ENCODE results near the gene SLC26A8.
A peak's percentile ranks its signal among the peaks of the same experiment; 100 is the strongest.
"Not testable (repeated sequence)": the region's sequence is repeated elsewhere in the genome, so short reads cannot be mapped to it uniquely, and the experiment has no call there.

The SLC26A8 gene

GRCh38 chr6:36050947-36051710 is 26.7 kb upstream of the SLC26A8 start:
- DNase-seq (ENCODE audit: low spot score), result no peak

- DNase-seq (ENCODE audit: low spot score), result no peak
These were observed 25.9 kb upstream of the SLC26A8 start for GRCh38 chr6:36050305-36050704.

- DNase-seq (ENCODE audit: low spot score), result no peak
These were observed 25.1 kb upstream of the SLC26A8 start for GRCh38 chr6:36049582-36049981.

- no peak for DNase-seq (ENCODE audit: low spot score)
These were observed 18.3 kb upstream of the SLC26A8 start for GRCh38 chr6:36042618-36043260.

GRCh38 chr6:36040958-36041357 is 16.5 kb upstream of the SLC26A8 start:
- DNase-seq (ENCODE audit: low spot score), result no peak

- no peak for DNase-seq (ENCODE audit: low spot score)
These were observed 14.7 kb upstream of the SLC26A8 start for GRCh38 chr6:36039112-36039511.

GRCh38 chr6:36038120-36038876 is 13.9 kb upstream of the SLC26A8 start:
- DNase-seq (ENCODE audit: low spot score), result no peak

- DNase-seq (ENCODE audit: low spot score), result no peak
These were observed 10.8 kb upstream of the SLC26A8 start for GRCh38 chr6:36035225-36035624.

GRCh38 chr6:36034441-36034840 is 10.0 kb upstream of the SLC26A8 start:
- DNase-seq (ENCODE audit: low spot score), result no peak

GRCh38 chr6:36033935-36034334 is 9.5 kb upstream of the SLC26A8 start:
- no peak for DNase-seq (ENCODE audit: low spot score)

GRCh38 chr6:36033144-36033543 is 8.7 kb upstream of the SLC26A8 start:
- not testable (repeated sequence) for DNase-seq (ENCODE audit: low spot score)

GRCh38 chr6:36032261-36032660 is 7.8 kb upstream of the SLC26A8 start:
- no peak for DNase-seq (ENCODE audit: low spot score)

- DNase-seq (ENCODE audit: low spot score), result no peak
These were observed 5.0 kb upstream of the SLC26A8 start for GRCh38 chr6:36029464-36029863.

- DNase-seq (ENCODE audit: low spot score), result no peak
These were observed 4.5 kb upstream of the SLC26A8 start for GRCh38 chr6:36028877-36029324.

GRCh38 chr6:36028088-36028876 is 3.8 kb upstream of the SLC26A8 start:
- DNase-seq (ENCODE audit: low spot score), result peak; percentile 69

- DNase-seq (ENCODE audit: low spot score), result peak; percentile 98
These were observed 3.2 kb upstream of the SLC26A8 start, which contains the start of gene MAPK14 for GRCh38 chr6:36027501-36028087. Gene MAPK14, plus strand, starts transcription at chr6:36027808. Its CDS starts 350 bp downstream, at chr6:36028158.

- no peak for DNase-seq (ENCODE audit: low spot score)
These were observed 1.5 kb upstream of the SLC26A8 start for GRCh38 chr6:36025932-36026327.

- no peak for DNase-seq (ENCODE audit: low spot score)
These were observed 955 bp upstream of the SLC26A8 start for GRCh38 chr6:36025260-36025931.

GRCh38 chr6:36020154-36020553 is 4.3 kb downstream of the SLC26A8 start:
- DNase-seq (ENCODE audit: low spot score), result no peak

- no peak for DNase-seq (ENCODE audit: low spot score)
These were observed 5.3 kb downstream of the SLC26A8 start for GRCh38 chr6:36019167-36019566.

- DNase-seq (ENCODE audit: low spot score), result no peak
These were observed 6.1 kb downstream of the SLC26A8 start for GRCh38 chr6:36018339-36018738.

All from left forelimb (tissue), 1 donor.